ENCODE data around the gene GPR68. TPM values are rescaled to one million over a fixed set of nuclear protein-coding genes. Genes with fewer than 3 reads are reported as not detected.

GPR68 gene
- total and polyA plus RNA-seq, 2 of the 4 experiments (the other 2 are of a cell fraction), result 0.72 to 0.94 TPM

- Histone ChIP-seq H3K79me1 (ENCODE audit: low read depth in 1 of 2, low read length in 2 of 2) (0 out of 4 replicates have a peak, but pooled peaks cover 0 to 5% of the 10 kb centered on the region in 2 experiments), H2BK120ac (ENCODE audit: low read depth, low read length) (no peak overlapping the region), H4K8ac (ENCODE audit: low read depth in 2 of 2, low read length in 2 of 2) (no peak overlapping the region), H4K91ac (ENCODE audit: insufficient read depth, low read depth, low read length) (no peak overlapping the region), H3K9me3 (ENCODE audit: control insufficient read depth, insufficient read depth, low read length) (no peaks in the 10 kb centered on the region), H3K14ac (replicated peaks; ENCODE audit: low read depth, low read length) (no peak overlapping the region), H3K4me2 (ENCODE audit: low read depth, low read length) (no peak overlapping the region), H2AK9ac (replicated peaks; ENCODE audit: low read depth, low read length, poor library complexity) (no peak overlapping the region), H2BK5ac (ENCODE audit: low read depth, low read length, poor library complexity, severe bottlenecking) (no peak overlapping the region), H3K56ac (ENCODE audit: extremely low read depth, insufficient read depth, low read length) (no peak overlapping the region), H3K4me1 (ENCODE audit: control insufficient read depth, insufficient read depth, low read length) (peaks cover 12% of the 10 kb centered on the region), H2AK5ac (ENCODE audit: low read depth, low read length) (no peak overlapping the region), H3K18ac (ENCODE audit: low read depth, low read length) (no peak overlapping the region), H4K20me1 (ENCODE audit: insufficient read depth, low read length) (no peaks in the 10 kb centered on the region), H3K9ac (ENCODE audit: low read depth, low read length) (no peak overlapping the region), H3K4me3 (ENCODE audit: insufficient read depth, low read depth, low read length) (no peak overlapping the region), H2BK20ac (ENCODE audit: low read depth, low read length) (no peak overlapping the region), H4K5ac (ENCODE audit: low read depth, low read length) (no peak overlapping the region), H3K9me1 (ENCODE audit: insufficient read depth, low read length) (peaks cover 9% of the 10 kb centered on the region), H3K27me3 (ENCODE audit: control insufficient read depth, insufficient read depth, low read length) (no peaks in the 10 kb centered on the region), H3K27ac (ENCODE audit: insufficient read depth, low read length) (no peak overlapping the region), H2AFZ (replicated peaks; ENCODE audit: low read length, poor library complexity) (no peak overlapping the region), H3K4ac (ENCODE audit: low read depth, low read length) (no peak overlapping the region), H3K36me3 (ENCODE audit: control insufficient read depth, insufficient read depth, low read length) (no peaks in the 10 kb centered on the region), H3K23ac (ENCODE audit: low read depth, low read length) (no peak overlapping the region), H2BK15ac (ENCODE audit: low read depth, low read length) (no peak overlapping the region)
- no peak for ATAC-seq (ENCODE audit: low read depth)
- 81% methylated on average over 4 of the region's 7 CpGs; no CpG with 5 or more reads in 1 of the 2 experiments for WGBS, 2 experiments (ENCODE audit: extremely low coverage in 2 of 2, insufficient read length in 1 of 2)
- dilution Hi-C loops (cut with HindIII; ENCODE audit: low sequenced_read_pairs, unreplicated experiment) (no loop called here), intact Hi-C loops (cut with micrococcal nuclease) (no loop called here), in situ Hi-C loops (cut with MboI; ENCODE audit: low sequenced_read_pairs) (no loop called here)
- no peak for DNase-seq
- no peak for TF ChIP-seq MAFK (IDR thresholded peaks at IDR 0.05; ENCODE audit: low read depth, low read length)
- no peak for TF ChIP-seq RAD21 (IDR thresholded peaks at IDR 0.05; ENCODE audit: low read length)
- no peak for TF ChIP-seq FOS (IDR thresholded peaks at IDR 0.05; ENCODE audit: low read depth, low read length)
- no peak for TF ChIP-seq CEBPB (IDR thresholded peaks at IDR 0.05; ENCODE audit: low read depth, low read length)
- no peak for TF ChIP-seq BHLHE40 (IDR thresholded peaks at IDR 0.05; ENCODE audit: low read depth, low read length)
- no peak for TF ChIP-seq SMC3 (IDR thresholded peaks at IDR 0.05; ENCODE audit: low read depth, low read length)
- no peak for TF ChIP-seq CHD1 (IDR thresholded peaks at IDR 0.05; ENCODE audit: low read depth, low read length)
- no peak for TF ChIP-seq RCOR1 (IDR thresholded peaks at IDR 0.05; ENCODE audit: insufficient replicate concordance, low read length)
- no peak for TF ChIP-seq MXI1 (IDR thresholded peaks at IDR 0.05; ENCODE audit: borderline replicate concordance, low read depth, low read length)
- TF ChIP-seq POLR2A (IDR thresholded peaks at IDR 0.05; ENCODE audit: low read depth, low read length), result no peak
- ChIA-PET CTCF (no interaction called here), POLR2A (ENCODE audit: unreplicated experiment) (no interaction called here)
- no TSS peak for BruUV-seq (replicated peaks)
Observed at GRCh38 chr14:91241863-91242262, 2.6 kb downstream of the GPR68 start.

Measured in IMR-90 (cell line).